GM15510 (cell line): ENCODE results near the gene REM2.

ENCODE experiments used
- POLR2A ChIP-seq: IDR thresholded peaks from 3 replicates; pipeline ENCODE4 v1.6.1; 2011; ENCODE audit warnings: borderline replicate concordance; ENCODE audit not compliant: insufficient read length; ENCODE audit errors: extremely low read depth

REM2 gene

GRCh38 chr14:22864979-22865378 lies 18.0 kb upstream of the REM2 start:
- no peak for TF ChIP-seq POLR2A

GRCh38 chr14:22865424-22866405 lies 17.3 kb upstream of the REM2 start:
- no peak for TF ChIP-seq POLR2A

- TF ChIP-seq POLR2A: no peak
These were observed 16.1 kb upstream of the REM2 start for GRCh38 chr14:22866874-22867273.

GRCh38 chr14:22870811-22871223 lies 12.2 kb upstream of the REM2 start:
- TF ChIP-seq POLR2A: no peak

GRCh38 chr14:22871224-22872032 lies 11.6 kb upstream of the REM2 start, which contains the start of gene LRP10:
Gene LRP10, plus strand, starts transcription at chr14:22871740. Its CDS starts 564 bp downstream, at chr14:22872304.
- TF ChIP-seq POLR2A: peak; percentile 75

GRCh38 chr14:22872033-22872832 lies 10.8 kb upstream of the REM2 start:
- TF ChIP-seq POLR2A: no peak

- no peak for TF ChIP-seq POLR2A
These were observed 10.0 kb upstream of the REM2 start for GRCh38 chr14:22872833-22873520.

- no peak for TF ChIP-seq POLR2A
These were observed 7.8 kb upstream of the REM2 start for GRCh38 chr14:22875003-22875747.

- no peak for TF ChIP-seq POLR2A
These were observed 7.2 kb upstream of the REM2 start for GRCh38 chr14:22875748-22876319.

GRCh38 chr14:22877000-22877501 lies 6.0 kb upstream of the REM2 start:
- TF ChIP-seq POLR2A: no peak

- TF ChIP-seq POLR2A: no peak
These were observed 4.5 kb upstream of the REM2 start for GRCh38 chr14:22878271-22879246.

GRCh38 chr14:22882064-22882463 lies 958 bp upstream of the REM2 start:
- no peak for TF ChIP-seq POLR2A
